Measurements from ENCODE around the gene FGF11.

GRCh38 chr17:7440834-7441195, 1.5 kb downstream of the FGF11 start:
- no peak for TF ChIP-seq POLR2AphosphoS5 (IDR thresholded peaks at IDR 0.05; ENCODE audit: low read depth)
- TF ChIP-seq CTCF (IDR thresholded peaks at IDR 0.05; ENCODE audit: insufficient read depth, low read length) = no peak
- no peak for TF ChIP-seq REST (IDR thresholded peaks at IDR 0.05; ENCODE audit: insufficient replicate concordance, low read depth)
- no peak for TF ChIP-seq GABPA (IDR thresholded peaks at IDR 0.05; ENCODE audit: low read depth)

Measured in HL-60 (cell line).